ENCODE measurements around the gene BPIFB3.

Gene BPIFB3

DNA sequence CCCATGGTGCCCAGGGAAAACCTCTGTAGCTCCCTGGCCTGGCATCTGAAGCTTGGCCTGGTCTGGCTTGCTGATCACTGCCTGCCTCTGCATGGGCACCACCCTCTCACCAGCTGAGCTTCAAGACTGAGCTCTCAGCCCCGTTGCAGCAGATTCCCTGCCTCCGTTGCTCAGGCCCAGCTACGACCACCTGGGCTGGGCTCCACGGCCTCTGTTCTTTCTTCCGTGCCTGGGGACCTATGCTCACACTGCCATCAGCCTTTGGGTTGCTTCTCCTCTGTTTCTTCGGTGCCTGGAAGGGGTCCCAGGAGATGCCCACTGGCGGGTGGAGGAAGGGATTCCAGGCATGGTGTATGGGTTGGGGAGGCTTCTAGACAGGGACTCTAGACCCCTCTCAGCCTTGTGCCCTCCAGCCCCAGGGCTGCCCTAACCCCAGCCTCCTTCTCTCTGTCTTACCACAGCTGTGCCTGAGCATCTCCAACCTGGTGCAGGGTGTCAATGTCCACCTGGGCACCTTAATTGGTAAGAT, 37.1 kb upstream of the BPIFB3 start:
- DNase-seq: no peak

DNA sequence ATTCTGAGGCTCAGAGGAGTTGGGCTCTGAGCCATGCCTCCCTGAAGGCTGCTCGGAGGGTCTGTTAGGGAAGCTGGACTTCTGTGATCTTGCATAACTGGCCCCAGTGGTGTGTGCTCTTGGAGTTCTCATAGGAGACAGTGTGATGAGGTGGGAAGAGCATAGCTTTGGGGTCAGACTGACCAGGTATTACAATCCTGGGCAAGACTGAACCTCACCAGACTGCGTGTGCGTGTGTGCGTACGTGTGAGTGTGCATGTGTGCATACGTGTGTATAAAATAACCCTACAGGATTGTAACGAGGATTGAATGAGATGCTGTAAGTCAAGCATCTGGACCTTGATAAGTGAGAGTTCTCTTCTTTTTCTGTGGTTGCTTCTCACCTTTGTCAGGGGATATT, 36.2 kb upstream of the BPIFB3 start:
- DNase-seq: no peak

DNA sequence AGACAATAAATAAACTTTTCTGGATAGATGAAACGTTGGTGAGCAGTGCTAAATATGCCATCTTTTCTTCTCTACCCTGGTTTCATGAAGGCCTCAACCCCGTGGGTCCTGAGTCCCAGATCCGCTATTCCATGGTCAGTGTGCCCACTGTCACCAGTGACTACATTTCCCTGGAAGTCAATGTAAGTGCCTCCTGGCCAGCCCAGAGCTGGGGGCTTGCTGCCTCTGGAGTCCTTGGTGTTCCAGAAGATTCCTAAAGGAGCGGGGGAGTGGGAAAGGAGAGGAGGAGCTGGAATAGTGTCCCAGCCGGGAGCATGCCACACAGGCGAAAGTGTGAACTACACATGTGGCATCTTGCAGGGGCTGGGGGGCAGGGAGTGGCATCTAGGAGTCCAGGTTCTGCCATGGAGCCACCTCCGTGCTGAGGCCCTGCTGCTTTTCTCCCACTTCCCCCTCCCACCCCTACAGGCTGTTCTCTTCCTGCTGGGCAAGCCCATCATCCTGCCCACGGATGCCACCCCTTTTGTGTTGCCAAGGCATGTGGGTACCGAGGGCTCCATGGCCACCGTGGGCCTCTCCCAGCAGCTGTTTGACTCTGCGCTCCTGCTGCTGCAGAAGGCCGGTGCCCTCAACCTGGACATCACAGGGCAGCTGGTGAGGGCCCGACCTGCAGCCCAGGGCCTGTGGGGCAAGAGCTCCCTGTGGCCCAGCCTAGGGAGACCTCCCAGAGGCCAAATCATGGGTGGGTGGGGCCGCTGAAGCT, 35.4 kb upstream of the BPIFB3 start:
- no peak for DNase-seq

DNA sequence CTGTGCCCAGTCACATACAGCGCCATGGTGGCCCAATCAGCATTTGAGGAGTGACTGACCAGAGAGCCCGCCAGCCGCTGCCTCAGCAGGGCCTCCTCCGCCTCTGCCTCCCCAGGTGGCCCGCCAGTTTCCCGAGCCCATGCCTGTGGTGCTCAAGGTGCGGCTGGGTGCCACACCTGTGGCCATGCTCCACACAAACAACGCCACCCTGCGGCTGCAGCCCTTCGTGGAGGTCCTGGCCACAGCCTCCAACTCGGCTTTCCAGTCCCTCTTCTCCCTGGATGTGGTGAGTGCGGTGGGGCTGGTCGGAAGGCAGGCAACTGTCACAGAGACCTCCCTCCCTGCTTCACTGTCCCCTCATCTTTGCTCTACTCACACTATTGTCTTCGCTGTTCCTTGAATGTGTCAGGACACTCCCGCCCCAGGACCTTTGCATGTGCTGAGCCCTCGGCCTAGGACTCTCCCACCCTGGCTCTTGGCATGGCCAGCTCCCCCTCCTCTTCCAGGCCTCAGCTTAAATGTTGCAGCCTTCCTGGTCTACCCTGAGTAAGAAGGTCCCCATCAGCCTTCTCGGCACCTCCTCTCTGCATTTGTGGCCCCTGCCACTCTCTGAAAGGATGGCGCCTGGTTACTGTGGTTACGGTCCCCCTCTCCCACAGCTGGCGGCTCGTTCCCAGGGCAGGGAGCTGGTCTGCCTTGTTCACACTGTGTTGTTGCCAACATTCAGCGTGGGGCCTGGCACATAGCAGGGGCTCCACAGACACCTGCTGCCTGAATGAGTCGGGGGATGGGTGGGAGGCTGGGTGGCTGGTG, 34.0 kb upstream of the BPIFB3 start:
- no peak for DNase-seq

DNA sequence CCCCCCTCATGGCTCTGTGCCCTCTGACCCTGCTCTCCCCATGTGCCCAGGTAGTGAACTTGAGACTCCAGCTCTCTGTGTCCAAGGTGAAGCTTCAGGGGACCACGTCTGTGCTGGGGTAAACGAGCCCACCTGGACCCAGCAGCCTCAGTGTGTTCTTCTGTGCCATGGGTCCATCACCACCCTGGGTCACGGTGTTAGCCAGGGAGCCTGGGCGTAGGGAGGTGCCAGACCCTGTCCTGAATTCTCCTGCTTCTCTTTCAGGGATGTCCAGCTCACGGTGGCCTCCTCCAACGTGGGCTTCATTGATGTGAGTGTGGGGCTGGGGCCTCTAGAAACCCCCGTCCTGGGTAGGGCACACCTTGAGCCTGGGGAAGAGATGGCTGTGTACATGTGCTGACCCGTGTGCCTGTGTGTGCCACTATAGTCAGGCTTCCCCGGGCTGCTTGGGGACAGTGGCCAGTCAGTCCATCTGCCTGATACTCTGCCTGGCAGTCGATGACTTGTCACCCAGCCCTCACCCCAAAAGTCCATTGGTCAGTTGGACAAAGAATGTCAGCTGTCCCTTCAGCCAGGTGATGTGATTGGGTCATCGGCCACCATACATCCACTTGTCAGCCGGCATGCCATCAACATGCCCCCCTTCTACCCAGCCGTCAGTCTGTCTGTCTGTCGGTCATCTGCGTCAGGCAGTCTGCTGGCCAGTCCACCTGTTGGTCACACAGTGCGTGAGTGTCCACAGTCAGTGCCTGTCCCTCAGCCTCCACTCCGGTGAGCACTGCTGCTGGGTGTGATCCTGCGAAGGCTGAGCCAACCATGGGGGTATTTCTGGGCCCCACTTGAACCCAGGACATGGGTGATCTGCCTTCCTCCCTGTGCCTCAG, 33.2 kb upstream of the BPIFB3 start:
- no peak for DNase-seq

DNA sequence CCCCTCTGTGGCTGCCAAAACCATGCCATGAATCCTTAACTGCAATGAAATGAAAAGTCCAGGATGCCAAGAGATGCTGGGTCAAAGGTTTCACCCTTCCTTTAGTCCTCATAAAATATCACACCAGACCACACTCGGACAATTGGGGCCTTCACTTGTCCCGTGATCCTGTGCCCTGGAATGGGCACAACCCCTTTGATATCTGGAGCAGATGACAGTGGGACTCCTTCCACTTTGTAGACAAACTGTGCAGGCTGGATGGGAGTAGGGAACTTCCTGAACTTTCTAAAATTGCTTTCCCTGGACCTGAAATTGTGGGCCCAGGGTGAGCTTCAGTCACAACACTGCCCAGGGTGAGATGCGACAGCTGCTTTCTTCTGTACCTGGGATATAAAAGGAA, 31.8 kb upstream of the BPIFB3 start:
- DNase-seq: no peak

DNA sequence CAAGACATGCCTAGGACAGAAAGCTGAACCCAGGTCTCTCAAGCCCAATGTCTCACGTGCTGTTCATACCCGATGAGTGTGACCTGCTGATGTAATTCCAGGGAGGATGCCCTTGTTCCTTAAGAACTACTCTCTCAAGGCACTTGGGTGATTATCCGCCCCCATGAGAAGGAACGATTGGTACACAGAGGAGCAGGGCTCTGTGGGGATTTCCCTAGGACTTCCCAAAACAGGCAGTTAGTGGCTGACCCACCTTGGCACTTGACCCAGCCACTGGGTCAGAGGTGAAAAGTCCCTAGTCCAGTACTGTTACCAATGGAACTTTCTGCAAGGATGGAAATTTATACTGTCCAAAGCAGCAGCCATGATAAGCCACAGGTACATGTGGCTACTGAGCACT, 31.4 kb upstream of the BPIFB3 start:
- DNase-seq: peak; percentile 44 to 75 (median 65)

DNA sequence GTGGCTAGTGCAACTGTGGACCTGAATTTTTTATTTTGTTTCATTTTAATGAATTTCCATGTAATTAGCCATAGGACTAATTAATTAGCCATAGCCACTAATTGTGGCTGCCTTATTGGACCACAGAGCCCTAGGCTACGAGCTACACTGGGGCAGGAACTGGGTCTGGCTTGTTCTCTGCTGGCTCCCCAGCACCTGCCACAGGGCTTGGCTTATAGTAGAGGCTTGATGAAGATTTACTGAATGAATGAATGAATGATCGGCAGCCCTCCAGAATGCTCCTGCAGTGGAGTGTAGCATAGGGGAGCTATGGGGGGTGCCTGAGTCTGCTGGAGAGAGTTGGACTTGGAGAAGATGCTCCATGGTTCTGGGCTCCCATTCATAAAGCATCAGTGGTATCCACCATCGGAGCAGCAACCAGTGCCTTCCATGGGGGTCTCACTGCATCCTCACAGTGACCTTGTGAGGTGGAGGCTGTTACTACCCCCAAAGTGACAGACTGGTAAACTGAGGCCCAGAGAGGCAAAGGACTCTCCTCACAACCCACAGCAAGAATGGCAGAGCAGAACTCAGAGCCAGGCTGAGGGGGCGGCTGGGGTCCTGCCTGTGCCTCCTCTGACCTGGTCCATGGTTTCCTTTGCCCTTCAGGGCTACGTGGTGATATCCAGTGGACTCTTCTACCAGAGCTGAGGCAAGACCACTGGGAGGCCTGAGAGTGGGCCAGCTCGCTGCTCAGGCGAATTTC, 30.8 kb upstream of the BPIFB3 start:
- DNase-seq: no peak

DNA sequence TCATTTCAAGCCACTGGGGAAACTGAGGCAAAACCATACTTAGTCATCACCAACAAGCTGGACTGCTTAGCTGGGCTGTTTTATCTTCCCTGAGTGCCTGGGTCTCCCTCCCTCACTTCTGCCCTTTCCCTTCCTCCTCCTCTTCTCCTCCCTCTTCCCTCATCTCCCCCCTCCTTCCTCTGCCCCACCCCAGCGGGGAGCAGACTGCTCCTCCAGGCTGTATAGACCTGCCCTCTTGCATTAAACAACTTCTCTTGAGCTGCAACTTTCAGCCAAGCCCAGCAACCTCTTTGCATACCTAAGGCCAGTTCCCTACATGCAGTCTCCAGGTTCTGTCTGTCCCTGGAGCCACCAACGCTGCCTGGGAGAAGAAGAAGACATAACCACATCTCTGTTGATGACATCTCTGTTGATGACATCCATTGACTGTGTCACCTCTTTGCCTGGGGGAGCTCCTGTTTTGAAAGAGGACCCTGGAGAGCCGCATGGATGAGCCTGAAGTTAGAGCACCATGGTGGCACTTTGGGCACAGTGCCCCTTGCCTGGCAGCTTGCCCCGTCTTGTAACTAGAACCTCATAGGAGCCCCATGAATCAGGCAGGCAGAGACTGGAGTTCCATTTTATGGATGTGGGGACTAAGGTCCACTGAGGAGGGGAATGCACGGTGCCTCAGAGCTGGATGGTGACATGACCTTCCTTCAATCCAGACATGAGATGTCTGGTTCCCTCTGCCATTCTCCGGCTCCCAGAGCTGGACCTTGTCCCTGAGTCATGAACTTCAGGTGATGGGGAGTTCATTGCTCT, 30.1 kb upstream of the BPIFB3 start:
- DNase-seq: no peak

DNA sequence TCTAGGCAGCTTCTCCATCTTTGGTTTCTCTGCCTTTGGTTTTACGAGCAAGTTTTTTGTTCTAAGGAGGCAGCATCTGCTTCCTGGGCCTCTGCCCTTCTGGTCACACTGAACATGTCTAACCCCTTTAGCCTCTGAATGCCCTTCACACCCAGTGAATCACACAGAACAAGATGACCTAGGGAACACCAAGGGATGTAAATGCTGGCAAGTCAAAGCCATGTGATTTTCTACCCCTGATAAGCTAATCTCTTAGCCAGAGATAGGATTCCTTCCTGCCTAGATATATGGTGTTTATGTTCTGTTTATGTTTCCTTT, 29.5 kb upstream of the BPIFB3 start:
- DNase-seq: no peak

DNA sequence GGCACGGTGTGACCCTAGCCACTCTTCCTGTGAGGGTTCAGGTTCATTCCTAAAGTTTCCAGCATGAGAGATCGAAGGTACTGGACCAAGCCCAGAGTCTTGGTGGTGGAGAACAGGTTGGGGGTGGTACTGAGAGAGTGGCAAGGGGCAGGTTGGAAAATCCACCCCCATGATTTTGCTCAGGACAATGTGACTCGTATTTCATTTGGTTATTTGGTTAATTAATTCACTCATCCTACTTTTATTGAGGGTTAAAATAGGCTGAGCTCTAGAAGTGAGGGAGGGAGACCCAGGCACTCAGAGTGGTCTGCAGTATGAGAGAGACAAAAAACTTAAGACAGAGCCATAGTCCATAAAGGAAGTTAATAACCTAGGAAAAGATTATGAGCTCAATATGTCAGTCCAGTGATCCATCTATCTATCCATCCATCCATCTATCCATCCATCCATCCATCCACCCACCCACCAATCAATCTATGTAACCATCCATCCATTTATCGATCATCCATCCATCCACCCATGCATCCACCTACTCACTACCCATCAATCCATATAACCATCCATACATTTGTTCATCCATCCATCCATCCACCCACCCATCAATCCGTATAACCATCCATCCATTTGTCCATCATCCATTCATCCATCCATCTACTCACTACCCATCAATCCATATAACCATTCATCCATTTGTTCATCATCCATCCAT, 28.9 kb upstream of the BPIFB3 start:
- no peak for DNase-seq

DNA sequence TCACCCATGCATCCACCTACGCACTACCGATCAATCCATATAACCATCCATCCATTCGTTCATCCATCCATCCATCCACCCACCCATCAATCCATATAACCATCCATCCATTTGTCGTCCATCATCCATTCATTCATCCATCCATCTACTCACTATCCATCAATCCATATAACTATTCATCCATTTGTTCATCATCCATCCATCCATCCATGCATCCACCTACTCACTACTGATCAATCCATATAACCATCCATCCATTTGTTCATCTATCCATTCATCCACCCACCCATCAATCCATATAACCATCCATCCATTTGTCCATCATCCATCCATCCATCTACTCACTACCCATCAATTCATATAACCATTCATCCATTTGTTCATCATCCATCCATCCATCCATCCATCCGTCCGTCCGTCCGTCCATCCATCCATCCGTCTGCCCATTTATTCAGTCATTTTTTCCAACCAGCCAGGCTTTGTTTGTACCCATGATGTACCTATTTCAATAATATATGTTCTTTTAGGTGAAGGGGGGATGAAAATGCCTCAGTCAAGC, 28.3 kb upstream of the BPIFB3 start:
- no peak for DNase-seq

DNA sequence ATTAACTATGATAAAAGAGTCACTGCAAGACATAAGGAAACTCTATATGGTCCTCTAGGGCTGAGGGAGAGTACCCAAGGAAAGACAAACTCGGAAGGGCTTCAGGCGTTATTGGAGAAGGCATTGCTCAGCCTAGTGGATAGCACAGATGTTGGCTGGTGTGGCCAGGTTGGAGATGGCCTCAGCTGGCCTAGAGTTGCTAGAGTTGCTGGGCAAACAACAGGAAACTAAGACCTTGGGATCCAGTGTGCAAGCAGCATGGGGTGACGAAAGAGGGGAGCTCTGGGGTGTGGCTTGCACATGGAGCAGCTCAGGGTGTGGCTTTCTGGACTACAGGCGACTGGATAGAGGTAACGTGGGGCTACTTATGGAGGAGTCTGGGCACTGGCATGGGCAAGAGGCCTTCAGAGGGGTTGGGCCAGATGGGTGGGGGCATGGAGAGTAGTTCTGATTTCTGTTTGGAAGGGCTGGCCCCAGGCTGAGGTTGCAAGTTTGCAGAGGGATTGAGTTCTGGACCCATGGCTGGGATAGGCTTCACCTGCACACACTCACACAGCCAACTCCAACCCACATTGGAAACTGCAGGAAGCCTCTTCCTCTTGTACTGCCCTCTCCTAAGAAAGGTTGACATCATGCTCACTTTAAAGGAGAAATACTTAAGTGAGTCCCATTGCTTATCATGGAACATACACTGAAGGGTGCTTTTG, 27.5 kb upstream of the BPIFB3 start:
- DNase-seq: no peak

DNA sequence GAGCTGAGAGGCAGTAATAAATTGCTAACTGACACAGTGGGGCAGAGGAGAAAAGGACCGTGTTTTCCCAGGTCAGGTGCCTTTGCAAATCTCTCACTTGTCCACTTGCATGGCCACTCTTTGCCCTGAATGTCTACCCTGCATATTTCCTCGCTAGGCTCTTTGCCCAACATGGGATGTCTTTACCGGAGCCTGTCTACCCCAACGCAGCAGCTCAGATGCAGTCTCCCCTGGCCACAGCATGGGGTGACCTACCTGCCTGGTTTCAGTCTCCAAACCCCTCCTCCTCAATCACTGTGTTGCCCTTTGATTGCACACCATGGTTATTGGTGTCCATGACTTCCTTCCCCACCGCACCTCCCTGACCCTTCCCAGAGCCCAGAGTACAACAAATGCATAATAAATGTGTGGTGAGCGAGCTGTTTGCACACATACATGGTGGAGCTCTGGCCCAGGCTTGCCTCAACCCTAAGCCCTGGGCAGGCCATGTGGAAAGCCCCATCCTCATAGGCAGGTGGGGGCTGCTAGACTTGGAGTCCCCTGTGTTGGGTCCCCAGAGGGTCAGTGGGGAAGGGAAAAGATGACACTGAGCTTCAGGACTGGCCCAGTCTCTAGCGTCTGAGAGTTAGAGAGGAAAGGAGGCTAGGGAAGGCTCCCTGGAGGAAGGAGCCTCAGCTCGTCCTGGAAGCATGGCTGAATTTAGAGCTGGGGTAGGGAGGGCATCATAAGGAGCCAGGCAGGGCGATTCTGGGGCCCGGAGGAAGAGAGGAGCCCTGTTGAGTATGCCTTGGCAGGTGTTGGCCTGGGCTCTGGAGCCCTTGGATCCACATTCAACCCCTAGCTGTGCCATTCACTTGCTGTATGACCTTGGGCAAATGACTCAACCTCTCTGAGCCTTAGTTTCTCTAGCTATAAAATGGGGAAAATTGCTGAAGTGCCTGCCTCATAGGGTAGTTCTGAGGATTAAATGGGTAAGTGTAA, 26.6 kb upstream of the BPIFB3 start:
- no peak for DNase-seq

DNA sequence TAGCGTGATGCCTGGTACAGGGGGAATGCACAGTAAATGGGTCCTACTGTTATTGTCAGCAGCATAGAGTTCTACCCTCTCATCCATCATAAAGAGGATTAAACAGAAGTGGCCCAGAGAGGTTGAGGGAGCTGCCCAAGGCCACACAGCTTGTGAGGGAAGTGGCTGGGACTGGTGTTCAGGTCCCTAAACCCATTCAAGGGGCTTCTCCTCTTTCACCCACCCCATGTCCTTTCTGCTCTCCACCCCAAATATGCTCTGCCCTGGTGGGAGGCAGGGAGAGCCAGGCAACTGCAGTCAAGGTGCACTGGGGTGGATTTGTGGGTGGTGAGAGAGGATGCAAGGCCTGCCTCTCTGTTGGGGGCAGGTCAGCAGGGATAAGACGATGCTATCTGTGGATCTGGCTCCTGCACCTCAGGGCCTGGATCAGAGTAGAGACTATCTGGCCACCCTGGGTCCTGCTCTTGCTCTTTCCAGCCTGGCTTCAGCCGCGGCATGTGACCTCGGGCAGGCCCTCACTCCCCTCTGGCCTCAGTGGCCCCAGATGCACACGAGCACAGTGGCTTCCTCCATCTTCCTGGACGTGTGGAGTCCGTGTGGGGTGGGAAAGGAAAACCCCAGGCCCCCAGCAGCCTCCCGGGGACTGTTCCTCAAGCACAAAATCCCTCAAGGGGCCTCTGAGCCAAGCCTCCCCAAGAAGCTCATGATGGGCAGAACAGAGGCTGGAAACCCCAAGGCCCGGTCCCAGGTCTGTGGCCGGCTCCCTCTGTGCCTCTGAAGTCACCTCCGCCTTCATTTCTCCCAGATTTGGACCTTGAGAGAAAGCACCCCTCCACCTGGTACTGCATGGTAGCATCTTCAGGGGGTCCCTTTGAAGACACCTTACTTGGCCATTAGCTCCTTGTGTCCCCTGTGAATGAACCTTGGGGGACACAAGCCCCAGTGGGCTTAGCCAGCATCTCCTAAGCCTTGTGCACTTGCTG, 25.6 kb upstream of the BPIFB3 start:
- no peak for DNase-seq

DNA sequence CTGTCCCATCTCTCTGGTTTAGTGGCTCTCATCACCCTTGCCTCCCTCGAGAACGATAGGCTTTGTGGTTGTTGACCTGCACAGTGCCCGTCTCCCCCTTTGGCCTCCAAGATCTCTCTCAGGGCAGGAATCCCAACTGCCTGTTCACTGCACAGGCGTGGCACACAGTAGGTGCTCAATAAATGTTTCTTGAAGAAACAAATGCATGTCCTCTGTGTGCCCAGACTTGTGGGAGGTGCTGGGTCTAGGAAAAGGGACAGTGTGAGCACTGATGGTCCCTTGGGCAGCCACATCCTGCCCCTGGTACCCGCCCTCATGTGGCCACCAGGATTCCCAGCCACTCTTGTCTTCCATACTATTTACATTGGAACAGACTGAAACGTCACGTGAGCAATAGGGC, 24.8 kb upstream of the BPIFB3 start:
- no peak for DNase-seq

DNA sequence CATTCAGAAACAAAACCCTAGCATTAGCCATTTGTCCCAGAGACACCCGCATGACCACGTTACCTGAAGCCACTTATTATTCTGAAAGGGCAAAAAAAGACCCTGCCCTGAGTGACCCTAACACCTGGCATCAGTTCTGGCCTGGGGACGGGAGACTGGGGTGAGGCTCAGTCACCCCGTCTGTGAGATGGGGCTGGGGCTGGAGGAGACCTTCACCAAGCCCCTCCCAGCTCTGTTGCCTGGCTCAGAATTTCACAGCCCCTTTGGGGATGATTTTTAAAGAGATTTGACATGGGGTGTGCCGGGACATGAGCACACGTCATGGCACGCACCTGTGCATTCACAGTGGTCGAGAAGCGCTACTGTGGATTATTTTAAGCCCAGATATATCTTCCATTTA, 23.6 kb upstream of the BPIFB3 start:
- no peak for DNase-seq

Data from suppressor macrophage (primary cell).